Gastroesophageal sphincter (tissue), 4 donors: ENCODE measurements around the gene MORF4L2. TPM values are rescaled to one million over a fixed set of nuclear protein-coding genes. Genes with fewer than 3 reads are reported as not detected.

Experiments used
- ATAC-seq: fragments of 150-250 bp; one replicate; pipeline ENCODE4 v1.9.1; 2016; ENCODE audit warnings: mild to moderate bottlenecking, moderate library complexity
- H3K27ac ChIP-seq, 4 donors: fragments of 200-600 bp; sonication (generic) in 3 of 4; 1 replicate in 3 of 4; 2 replicates in 1 of 4; pipeline ENCODE4 v1.5.1; 2016 to 2019
- H3K27me3 ChIP-seq: fragments of 200-600 bp; sonication (generic); one replicate; pipeline ENCODE4 v1.5.1; 2019
- H3K36me3 ChIP-seq, 2 donors: fragments of 200-600 bp; sonication (generic); one replicate each; pipeline ENCODE4 v1.5.1; 2019; ENCODE audit warnings: control low read depth in 1 of 2
- H3K4me1 ChIP-seq, 3 donors: fragments of 200-600 bp; sonication (generic); 1 replicate in 2 of 3; 2 replicates in 1 of 3; pipeline ENCODE4 v1.5.1; 2016 to 2019; ENCODE audit warnings: control low read depth in 2 of 3
- H3K4me3 ChIP-seq, 2 donors: fragments of 200-600 bp; sonication (generic); one replicate each; pipeline ENCODE4 v1.5.1; 2019; ENCODE audit warnings: mild to moderate bottlenecking in 1 of 2, moderate library complexity in 1 of 2
- H3K9me3 ChIP-seq, 3 donors: fragments of 200-600 bp; sonication (generic); one replicate each; pipeline ENCODE4 v1.5.1; 2017 to 2019; ENCODE audit warnings: control low read depth in 2 of 3
- CTCF ChIP-seq, 4 experiments: fragments of 200-600 bp in 2 of 4; fragments of 450-650 bp in 2 of 4; sonication (generic) in 1 of 4; IDR thresholded peaks; one replicate each; pipeline ENCODE4 v1.5.1; 2017 to 2019; ENCODE audit warnings: antibody characterized with exemption in 4 of 4, mild to moderate bottlenecking in 2 of 4, moderate library complexity in 2 of 4
- EP300 ChIP-seq: sonication (generic); formaldehyde crosslinking; IDR thresholded peaks from one replicate; pipeline ENCODE4 v1.6.1; 2017; ENCODE audit warnings: antibody characterized with exemption, mild to moderate bottlenecking
- POLR2A ChIP-seq, 2 donors: fragments of 450-650 bp; IDR thresholded peaks; one replicate each; pipeline ENCODE4 v1.6.1; 2017; ENCODE audit warnings: antibody characterized with exemption in 2 of 2, mild to moderate bottlenecking in 2 of 2, moderate library complexity in 1 of 2
- POLR2AphosphoS5 ChIP-seq: sonication (generic); formaldehyde crosslinking; IDR thresholded peaks from one replicate; pipeline ENCODE4 v1.6.1; 2017; ENCODE audit warnings: antibody characterized with exemption
- WGBS, 2 donors: methylation state at CpG; one replicate each; pipeline ENCODE4 v1.1.5; 2018; ENCODE audit warnings: low coverage in 1 of 2; 5-methylcytosine and 5-hydroxymethylcytosine counted together
- total RNA-seq, 4 donors: library from RNA; depleted of rRNA; stranded (reverse); fragments of >200 nt; gene quantifications; one replicate each; pipeline ENCODE4 v1.1.0, GENCODE V29; 2016

The MORF4L2 gene
- total RNA-seq, 4 donors from 2014 or later: 338 to 631 (median 467) TPM

DNA sequence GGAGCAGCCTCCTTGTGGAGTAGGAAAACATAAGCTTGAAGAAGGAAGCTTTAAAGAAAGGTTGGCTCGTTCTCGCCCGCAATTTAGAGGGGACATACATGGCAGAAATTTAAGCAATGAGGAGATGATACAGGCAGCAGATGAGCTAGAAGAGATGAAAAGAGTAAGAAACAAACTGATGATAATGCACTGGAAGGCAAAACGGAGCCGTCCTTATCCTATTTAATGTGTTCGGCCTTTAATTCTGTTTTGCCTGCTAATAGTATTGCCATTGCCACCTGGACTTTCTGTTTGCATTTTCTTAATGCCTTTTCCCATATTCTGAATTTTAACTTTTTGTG, 56.4 kb downstream of the MORF4L2 start:
- WGBS, 2 donors: 4 to 5% methylated on average over 3 to 6 of the region's 6 CpGs
- H3K36me3 ChIP-seq: no peaks in the 10 kb centered on the region
- H3K27me3 ChIP-seq: no peaks in the 10 kb centered on the region
- ATAC-seq: no peak
- H3K27ac ChIP-seq: peak overlapping the region; percentile 85 to 91 (median 89)
- H3K4me1 ChIP-seq: peaks cover 0 to 43% (median 0%) of the 10 kb centered on the region in 3 donors
- H3K4me3 ChIP-seq: peak overlapping the region; percentile 68 to 70
- H3K9me3 ChIP-seq: no peaks in the 10 kb centered on the region
- TF ChIP-seq CTCF (IDR thresholded peaks at IDR 0.05) (no peak), POLR2A (IDR thresholded peaks at IDR 0.05) (no peak), EP300 (no peak), POLR2AphosphoS5 (no peak)

GRCh38 chrX:103629318-103630170, 57.0 kb downstream of the MORF4L2 start:
- peak overlapping the region; percentile 85 to 91 (median 89) for H3K27ac ChIP-seq
- 3 to 13% methylated on average over 8 to 21 of the region's 49 CpGs for WGBS, 2 donors
- TF ChIP-seq EP300: no peak
- TF ChIP-seq CTCF (IDR thresholded peaks at IDR 0.05): peak in 3 of 4 experiments; percentile 17 to 63 (median 36)
- peak; percentile 44 for TF ChIP-seq POLR2AphosphoS5
- TF ChIP-seq POLR2A (IDR thresholded peaks at IDR 0.05): peak; percentile 23 to 34
- H3K36me3 ChIP-seq: no peaks in the 10 kb centered on the region
- ATAC-seq: peak; percentile 79
- no peaks in the 10 kb centered on the region for H3K27me3 ChIP-seq
- H3K4me1 ChIP-seq: peaks cover 0 to 46% (median 0%) of the 10 kb centered on the region in 3 donors
- peak overlapping the region; percentile 68 to 70 for H3K4me3 ChIP-seq
- no peaks in the 10 kb centered on the region for H3K9me3 ChIP-seq

DNA sequence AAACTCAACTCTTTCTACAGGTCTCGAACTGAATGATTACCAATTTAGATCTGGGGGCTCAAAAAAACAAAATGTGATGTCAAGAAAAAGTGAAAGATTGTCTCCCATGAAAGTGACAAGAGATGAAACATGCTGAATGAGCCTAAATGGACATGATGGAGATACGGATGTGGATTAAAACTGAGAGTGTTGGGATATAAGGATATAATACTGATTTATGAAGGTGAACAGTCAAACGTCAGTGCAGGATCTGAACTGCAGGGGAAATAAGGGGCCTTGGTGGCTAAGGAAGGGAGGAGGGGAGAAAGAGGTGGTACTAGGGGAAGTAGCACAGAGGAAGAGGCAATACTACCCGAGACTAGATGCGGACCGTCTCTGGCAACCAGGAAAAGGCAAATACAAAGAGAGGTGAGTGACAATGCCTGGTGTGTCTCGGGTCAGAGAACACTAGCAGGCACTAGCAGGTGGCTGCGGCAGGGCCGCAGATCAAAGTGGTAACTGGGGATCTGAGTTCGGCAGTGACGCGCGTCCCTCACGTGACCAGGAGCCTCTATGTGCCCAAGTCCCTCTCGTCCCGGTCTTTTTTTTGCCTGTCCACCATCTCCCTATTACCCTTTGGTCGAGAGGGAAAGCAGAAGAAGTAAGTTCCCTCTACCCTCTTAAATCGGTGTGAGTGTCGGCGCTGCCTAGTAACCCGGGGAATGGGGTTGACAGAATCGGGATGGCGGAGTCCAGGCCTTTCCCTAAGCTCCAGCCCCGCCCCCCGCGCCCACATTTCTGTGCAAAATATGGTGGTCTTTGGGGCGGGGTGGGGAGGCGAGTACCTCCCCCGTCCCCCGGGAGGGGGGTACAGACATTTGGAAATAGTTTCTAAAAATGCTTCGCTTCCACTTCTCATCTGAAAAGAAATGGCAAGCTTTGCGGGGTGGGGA, 57.8 kb downstream of the MORF4L2 start, which contains the start of gene TCEAL1:
Gene TCEAL1 (plus strand): TSS at position 590 of the 932 bp plus-strand sequence. CDS start 942 bp downstream, outside the sequence.
- TF ChIP-seq POLR2AphosphoS5 (peak; percentile 59), CTCF (IDR thresholded peaks at IDR 0.05) (no peak), POLR2A (IDR thresholded peaks at IDR 0.05) (peak; percentile 18 to 45), EP300 (no peak)
- Histone ChIP-seq H3K27me3 (no peaks in the 10 kb centered on the region), H3K9me3 (no peaks in the 10 kb centered on the region)

GRCh38 chrX:103626855-103627254, 59.6 kb downstream of the MORF4L2 start:
- no peak for TF ChIP-seq POLR2AphosphoS5
- TF ChIP-seq POLR2A (IDR thresholded peaks at IDR 0.05): no peak
- TF ChIP-seq EP300: no peak
- no peak for TF ChIP-seq CTCF (IDR thresholded peaks at IDR 0.05)
- H3K27ac ChIP-seq: peak overlapping the region in 2 of 4 donors; percentile 89 to 91

More for the DNA sequence above, 57.8 kb downstream of the MORF4L2 start, which contains the start of gene TCEAL1:
- 3 to 34% methylated on average over 7 to 9 of the region's 32 CpGs for WGBS, 2 donors
- H3K27ac ChIP-seq: peak within 1 kb of the TSS; percentile 85 to 91 (median 89)
- ATAC-seq: peak; percentile 49
- H3K4me3 ChIP-seq: peak within 1 kb of the TSS; percentile 68 to 70
- no peaks in the 10 kb centered on the region for H3K36me3 ChIP-seq
- H3K4me1 ChIP-seq: peaks cover 0 to 51% (median 0%) of the 10 kb centered on the region in 3 donors

More at GRCh38 chrX:103626855-103627254, 59.6 kb downstream of the MORF4L2 start:
- no peak overlapping the region for H3K4me3 ChIP-seq
- H3K36me3 ChIP-seq: no peaks in the 10 kb centered on the region
- ATAC-seq: no peak
- peaks cover 0 to 50% (median 0%) of the 10 kb centered on the region in 3 donors for H3K4me1 ChIP-seq
- no peaks in the 10 kb centered on the region for H3K27me3 ChIP-seq
- H3K9me3 ChIP-seq: no peaks in the 10 kb centered on the region

Other genes starting within 250 kb of the MORF4L2 start
- gene RAB40A, start 167.2 kb downstream of the MORF4L2 start, total RNA-seq: 1 to 10 TPM; 1.3 to 8.9 (median 4.6) TPM
- 100 to 1,000 TPM; 424 to 874 (median 497) TPM for gene TCEAL4, start 101.2 kb downstream of the MORF4L2 start, total RNA-seq
- gene TCEAL3, start 78.7 kb downstream of the MORF4L2 start, total RNA-seq: 100 to 1,000 TPM in 3 of 4 donors, 10 to 100 TPM in 1; 99.6 to 257 (median 175) TPM
- 100 to 1,000 TPM; 177 to 424 (median 237) TPM for gene TCEAL1, start 57.7 kb downstream of the MORF4L2 start, total RNA-seq
- gene TMEM31, start 24.2 kb upstream of the MORF4L2 start, total RNA-seq: not detected
- gene PLP1, start 90.1 kb upstream of the MORF4L2 start, total RNA-seq: 10 to 100 TPM; 20.3 to 51.5 (median 33.0) TPM
- gene RAB9B, start 145.6 kb upstream of the MORF4L2 start, total RNA-seq: 10 to 100 TPM in 3 of 4 donors, 1 to 10 TPM in 1; 9.4 to 25.4 (median 13.0) TPM